Activated CD8-positive, alpha-beta memory T cell treated with anti-CD3 and anti-CD28 coated beads for 1 hour (primary cell): ENCODE results near the gene COA8.
"Not testable (repeated sequence)": the region's sequence is repeated elsewhere in the genome, so short reads cannot be mapped to it uniquely, and the experiment has no call there.

Source experiments
- DNase-seq, 2 donors: peaks; one replicate each; pipeline ENCODE4 v3.0.0-alpha.2; 2020; ENCODE audit warnings: low read depth in 1 of 2; ENCODE audit errors: extremely low read depth in 1 of 2

COA8 gene

GRCh38 chr14:103525430-103526246, 37.1 kb upstream of the COA8 start:
- DNase-seq = not testable (repeated sequence)

DNA sequence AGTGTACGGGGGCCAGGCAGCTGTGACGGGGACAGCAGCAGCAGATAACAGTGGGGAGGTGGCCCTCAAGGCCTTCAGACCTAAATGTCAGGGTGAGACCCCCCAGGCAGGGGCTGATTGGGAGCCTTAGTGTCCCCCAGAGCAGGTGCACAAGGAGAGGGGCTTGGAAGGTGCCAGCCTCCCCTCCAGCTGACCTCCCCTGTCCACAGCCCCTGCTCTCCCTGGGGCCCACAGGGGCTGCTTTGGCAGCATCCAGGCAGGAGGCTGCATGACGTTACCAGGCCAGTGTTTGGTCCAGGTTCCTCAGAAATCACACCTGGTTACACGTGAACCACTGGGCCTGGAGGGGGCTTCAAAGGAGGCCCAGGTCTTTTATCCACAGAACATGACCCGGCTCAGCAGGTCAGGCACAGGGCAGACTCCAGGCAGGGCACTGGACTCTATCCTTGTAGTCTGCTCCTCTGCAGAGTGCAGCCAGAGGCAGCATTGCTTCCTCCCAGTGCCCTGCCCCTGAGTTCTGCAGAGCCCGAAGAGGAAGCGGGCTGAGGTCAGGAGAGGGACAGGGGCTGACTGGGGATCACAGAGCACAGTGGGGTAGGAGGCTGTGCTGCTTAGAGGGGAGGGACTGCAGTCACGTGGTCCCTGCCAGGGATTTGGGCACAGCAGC, 36.4 kb upstream of the COA8 start:
- no peak for DNase-seq

GRCh38 chr14:103526914-103527248, 35.9 kb upstream of the COA8 start:
- DNase-seq = no peak

DNA sequence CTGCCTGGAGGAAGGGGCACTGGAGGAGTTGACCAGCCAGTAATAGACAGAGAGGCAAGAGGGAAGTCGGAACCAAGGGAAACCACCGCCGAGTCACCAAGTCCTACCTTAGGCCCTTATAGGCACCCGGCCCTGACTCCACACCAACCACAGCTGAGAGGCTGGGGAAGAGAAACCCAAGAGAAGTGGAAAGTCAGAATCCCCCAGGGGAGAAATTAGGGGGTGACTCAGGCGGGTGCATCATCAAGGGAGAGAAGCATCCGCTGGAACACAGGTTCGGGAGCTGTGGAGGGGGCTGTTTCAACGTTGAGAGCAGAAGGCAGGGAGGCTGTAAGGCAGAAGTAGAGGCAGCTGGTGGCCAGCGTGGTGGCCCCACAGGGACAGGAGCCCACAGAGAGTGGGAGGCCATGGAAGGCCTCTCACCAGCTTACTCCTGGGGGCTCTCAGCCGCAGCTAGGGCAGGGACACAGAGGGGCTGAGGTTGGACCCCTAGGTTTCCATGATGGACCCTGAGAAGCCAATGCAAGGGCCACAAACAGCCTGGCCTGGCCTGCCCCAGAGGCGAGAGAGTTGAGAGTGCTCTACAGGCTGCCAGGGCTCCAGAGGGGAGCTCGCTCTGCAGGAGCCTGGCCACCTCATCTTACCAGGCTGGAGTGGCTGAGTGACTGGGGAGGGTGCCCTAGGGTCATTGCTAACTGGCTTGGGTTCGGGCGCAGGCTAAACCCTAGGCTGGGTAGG, 35.2 kb upstream of the COA8 start:
- no peak for DNase-seq

GRCh38 chr14:103528146-103528586, 34.6 kb upstream of the COA8 start:
- DNase-seq = no peak

DNA sequence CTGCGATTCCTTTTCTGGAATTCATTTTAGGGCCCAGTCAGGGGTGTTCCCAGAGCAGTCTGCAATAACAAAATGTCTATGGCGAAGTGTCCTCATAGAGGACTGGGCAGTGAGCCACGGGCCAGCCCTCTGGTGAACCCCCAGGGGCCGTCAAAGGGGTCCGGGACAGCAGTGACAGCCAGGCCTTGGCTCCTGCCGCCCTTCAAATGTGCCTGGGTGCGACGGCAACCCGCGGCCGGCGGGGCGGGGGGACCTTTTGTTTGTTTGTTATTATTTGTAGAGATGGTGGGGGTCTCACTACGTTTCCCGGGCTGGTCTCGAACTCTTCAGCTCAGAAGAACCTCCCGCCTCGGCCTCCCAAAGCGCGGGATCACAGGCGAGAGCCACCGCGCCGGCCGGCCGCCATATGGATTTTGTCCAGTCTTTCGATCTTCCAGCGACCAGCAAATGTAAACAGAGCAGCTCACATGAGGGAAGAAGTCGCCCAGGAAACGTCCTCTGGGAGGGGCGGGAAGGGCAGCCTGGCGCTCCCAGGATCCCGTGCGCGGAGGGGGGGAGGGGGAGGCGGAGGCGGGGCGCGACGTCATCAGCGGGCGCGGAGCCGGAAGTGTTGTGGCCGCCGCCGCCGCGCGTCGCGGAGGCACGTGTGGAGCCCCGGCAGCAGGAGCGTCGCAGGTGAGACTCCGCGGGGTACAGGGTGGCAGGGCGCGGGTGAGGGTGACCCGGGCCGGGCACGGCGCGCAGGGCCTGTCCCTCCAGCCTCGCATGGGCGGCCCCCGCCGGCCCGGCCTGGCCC, 34.0 kb upstream of the COA8 start, which contains the start of gene TRMT61A:
TRMT61A (plus strand) TSS at position 610 of the 796 bp plus-strand sequence. CDS start 783 bp downstream, outside the sequence.
- peak; percentile 34 to 71 for DNase-seq

DNA sequence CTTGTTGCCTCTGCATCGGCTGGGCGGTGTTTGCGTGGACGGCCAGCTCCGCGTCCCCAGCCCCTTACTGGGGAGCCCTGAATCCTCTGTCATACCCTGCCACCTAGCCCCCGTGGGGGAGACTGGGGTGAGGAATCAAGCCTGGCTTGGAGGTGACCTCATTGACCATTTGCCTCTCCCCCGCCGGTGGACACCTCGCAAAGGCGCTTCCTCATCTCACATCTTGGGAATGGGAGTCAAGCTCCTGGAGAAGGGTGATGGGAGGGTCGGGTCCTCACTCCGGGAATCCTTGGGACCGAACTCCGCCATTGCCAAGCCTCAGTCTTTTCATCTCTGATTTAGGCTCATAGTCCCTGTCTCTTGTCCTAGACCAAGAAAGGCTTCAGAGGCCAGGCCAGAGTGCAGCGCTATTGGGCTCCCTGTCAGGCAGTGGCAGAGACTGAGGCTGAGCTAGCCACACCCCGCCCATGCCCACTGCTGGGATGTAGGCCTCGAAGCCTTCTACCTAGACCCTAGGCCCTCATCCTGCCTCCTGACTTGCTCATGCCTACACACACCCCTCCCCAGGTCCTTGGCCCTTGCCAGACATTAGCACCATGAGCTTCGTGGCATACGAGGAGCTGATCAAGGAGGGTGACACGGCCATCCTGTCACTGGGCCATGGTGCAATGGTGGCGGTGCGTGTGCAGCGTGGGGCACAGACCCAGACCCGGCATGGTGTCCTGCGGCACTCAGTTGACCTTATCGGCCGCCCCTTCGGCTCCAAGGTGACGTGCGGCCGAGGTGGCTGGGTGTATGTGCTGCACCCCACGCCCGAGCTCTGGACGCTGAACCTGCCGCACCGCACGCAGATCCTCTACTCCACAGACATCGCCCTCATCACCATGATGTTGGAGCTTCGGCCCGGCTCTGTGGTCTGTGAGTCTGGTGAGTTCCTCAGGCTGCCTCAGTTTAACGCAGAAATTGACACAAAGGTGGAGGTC, 33.1 kb upstream of the COA8 start:
- no peak for DNase-seq

DNA sequence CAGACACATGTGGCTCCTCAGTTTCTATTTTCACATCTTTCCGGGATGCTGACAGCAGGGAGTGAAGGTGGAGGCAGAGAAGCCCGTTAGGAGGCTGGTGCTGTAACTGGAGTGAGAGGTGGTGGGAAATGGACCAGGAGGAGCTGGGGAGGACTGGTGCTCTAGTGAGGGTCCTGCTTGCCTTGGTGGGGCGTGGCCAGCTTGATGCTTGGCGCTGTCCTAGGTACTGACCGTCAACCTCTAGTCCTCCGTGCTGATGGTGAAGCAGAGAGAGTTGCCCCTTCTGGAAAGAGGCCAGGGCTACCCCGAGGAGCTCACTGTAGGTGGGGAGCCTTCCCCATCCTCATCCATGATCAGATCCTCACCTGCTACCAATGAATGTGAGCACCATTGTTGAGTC, 32.4 kb upstream of the COA8 start:
- no peak for DNase-seq

GRCh38 chr14:103530831-103531230, 31.9 kb upstream of the COA8 start:
- DNase-seq = no peak

- no peak for DNase-seq
Measured at GRCh38 chr14:103531421-103532215, 31.1 kb upstream of the COA8 start.

GRCh38 chr14:103532216-103533136, 30.3 kb upstream of the COA8 start:
- DNase-seq = no peak

DNA sequence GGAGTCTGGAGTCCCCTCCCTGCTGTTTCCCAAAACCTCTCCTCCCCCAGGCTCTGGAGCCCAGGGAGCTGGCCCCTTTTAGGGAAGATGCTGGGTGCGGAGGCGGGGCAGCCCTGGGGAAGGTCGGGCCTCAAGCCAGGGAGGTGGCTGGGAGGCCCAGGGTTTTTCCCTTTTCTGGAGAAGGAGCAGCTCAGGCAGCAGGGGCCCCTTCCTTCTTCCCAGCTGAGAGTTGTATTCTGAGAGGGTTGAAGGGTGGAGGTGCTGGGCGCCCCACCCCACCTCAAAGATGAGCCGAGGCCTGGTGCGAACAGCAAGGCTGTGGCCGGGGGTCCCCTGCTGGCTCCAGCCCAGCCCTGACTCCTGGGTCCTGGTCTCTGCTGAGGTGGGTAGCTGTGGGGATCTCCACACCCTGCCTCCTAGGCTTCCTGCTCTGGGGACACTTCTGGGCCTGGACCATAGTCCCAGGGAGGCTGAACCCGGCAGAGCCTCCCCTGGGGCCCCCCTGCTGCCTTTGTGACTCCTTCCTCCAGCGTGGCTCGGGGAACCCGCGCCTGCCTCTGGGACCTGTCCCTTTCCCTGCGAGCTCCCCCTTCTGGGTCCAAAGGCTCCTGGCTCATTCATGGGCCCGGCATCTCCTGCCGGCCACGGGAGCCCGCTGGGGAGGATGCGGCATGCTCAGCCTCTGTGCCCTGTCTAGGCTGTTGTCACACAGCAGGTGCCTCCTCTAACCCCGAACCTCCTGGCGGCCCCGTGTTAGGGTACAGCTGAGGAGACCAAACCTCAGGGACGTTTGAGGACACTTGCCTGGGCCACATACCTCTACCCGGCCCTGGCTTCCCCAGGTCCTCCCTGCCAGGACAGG, 29.4 kb upstream of the COA8 start:
- DNase-seq = no peak

DNA sequence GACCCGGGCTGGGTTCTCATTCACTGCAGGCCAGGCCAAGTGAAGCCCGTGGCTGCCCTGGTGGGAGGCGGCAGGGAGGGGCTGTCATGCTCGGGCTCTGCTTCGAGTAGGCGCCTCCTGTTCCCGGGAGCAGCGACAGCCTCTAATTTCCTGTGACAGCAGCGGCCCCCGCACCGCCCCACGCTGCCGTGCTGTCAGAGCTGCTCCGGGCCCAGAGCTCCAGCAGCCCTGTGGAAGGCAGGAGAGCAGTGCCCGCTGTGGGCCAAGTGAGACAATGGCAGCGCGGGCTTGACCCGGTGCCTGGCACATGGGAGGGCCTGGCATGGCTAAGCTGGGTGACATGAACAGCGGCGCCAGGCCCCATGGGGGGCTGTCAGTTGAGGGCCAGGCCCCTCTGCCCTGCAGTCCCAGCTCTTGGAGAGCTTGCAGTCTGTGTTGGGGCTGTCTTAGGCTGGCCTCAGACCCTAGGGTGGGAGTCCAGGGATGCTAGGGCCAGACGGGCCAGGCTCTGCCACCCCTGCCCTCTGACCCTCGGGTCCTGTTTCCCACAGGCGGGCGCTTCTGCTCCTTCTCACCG, 28.7 kb upstream of the COA8 start:
- no peak for DNase-seq

GRCh38 chr14:103534576-103535061, 28.1 kb upstream of the COA8 start:
- no peak for DNase-seq

DNA sequence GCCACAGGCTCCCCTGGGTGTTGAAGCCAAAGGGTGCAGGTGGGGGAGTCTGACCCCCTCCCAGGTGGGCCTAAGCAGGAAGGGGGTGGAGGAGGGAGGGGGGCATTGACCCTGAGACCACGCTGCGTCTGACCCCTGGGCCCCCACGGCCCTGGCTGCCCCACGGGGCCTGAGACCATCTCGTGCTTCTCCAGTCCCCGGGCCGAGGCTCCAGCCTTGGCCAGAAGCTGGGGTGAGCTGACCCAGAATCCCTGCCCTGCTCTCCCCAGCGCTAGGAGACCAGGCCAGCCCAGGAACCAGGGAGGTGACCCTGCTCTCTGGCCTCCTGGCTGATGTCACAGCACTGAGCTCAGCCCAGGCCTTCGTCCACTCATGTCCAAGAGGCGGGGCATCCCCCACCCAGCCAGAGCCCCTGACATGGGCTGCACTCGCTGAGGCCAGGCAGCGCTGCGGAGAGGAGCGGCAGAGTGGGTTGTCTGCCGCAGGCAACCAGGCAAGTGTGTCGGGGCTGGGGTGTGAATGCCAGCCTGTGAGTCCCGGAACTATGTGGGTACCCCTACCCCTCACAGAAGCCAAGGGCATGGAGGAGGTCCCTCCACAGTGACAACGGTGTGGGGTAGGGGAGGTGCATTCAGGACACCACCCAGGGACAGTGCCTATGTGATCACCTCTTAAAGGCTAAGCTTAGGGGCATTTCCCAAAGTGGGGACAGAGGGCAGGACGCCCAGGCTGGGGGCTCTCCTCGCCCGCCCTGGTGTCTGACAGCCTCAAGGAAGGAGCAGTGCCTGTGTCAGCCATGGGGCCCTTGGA, 27.5 kb upstream of the COA8 start:
- no peak for DNase-seq
